ENCODE measurements around the gene WWOX. TPM values are rescaled to one million over a fixed set of nuclear protein-coding genes. Genes with fewer than 3 reads are reported as not detected.

The WWOX gene
- total RNA-seq, 1 experiment from 2014 or later, result 15.6 TPM

DNA sequence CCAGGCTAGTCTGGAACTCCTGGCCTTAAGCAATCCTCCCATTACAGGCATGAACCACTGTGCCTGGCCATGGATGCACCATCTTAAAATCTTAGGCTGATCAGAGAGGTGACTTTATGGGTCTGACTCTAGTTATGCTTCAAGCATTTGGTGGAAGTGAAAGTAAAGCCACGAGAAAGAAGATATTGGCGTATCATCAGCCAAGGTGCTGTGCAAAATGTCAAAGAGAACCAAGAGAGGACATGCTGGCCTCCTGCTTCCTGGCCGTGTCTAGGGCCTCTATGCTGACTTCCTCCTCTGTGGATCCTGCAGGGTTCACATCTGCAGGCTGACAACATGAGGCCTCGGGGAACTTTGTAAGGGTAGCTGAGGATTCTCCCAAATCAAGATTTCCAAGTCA is 1115.8 kb downstream of the WWOX start:
- no CpG with 5 or more reads among the region's 4 CpGs for WGBS (ENCODE audit: extremely low coverage, insufficient read length, low lambda C conversion rate)
- peaks cover 27 to 32% of the 10 kb centered on the region in 2 experiments for H3K4me1 Mint-ChIP-seq
- H3K23ac ChIP-seq (ENCODE audit: insufficient read length, low read depth, low read length), result no peak overlapping the region

More for the DNA sequence above, 1115.8 kb downstream of the WWOX start:
- Histone ChIP-seq H3K79me2 (ENCODE audit: insufficient read depth, low read length) (no peaks in the 10 kb centered on the region), H3K18ac (ENCODE audit: insufficient read length, low read depth, low read length) (no peak overlapping the region), H4K8ac (replicated peaks; ENCODE audit: insufficient read length, low read depth, low read length) (no peak overlapping the region), H2AK5ac (ENCODE audit: insufficient read length, low read length) (no peak overlapping the region), H3K14ac (ENCODE audit: insufficient read depth, low read length) (no peak overlapping the region), H3K27me3 (ENCODE audit: insufficient read depth, low read length) (no peaks in the 10 kb centered on the region), H3K4me2 (ENCODE audit: insufficient read depth, insufficient read length, low read length) (no peak overlapping the region), H3K9me3 (ENCODE audit: control insufficient read depth, low read depth, low read length) (no peaks in the 10 kb centered on the region), H4K91ac (ENCODE audit: insufficient read length, low read depth, low read length) (no peak overlapping the region), H3K79me1 (ENCODE audit: insufficient read depth, low read depth, low read length, poor library complexity, severe bottlenecking) (no peaks in the 10 kb centered on the region), H3T11ph (ENCODE audit: low read length) (no peak overlapping the region), H2BK12ac (ENCODE audit: insufficient read length, low read depth, low read length) (no peak overlapping the region), H3K4ac (ENCODE audit: low read depth, low read length) (no peak overlapping the region), H4K5ac (ENCODE audit: insufficient read length, low read depth, low read length) (no peak overlapping the region), H3K56ac (ENCODE audit: insufficient read length, low read depth, low read length) (no peak overlapping the region), H4K20me1 (ENCODE audit: control insufficient read depth, insufficient read depth, insufficient read length) (no peaks in the 10 kb centered on the region), H2AFZ (ENCODE audit: low read length) (no peak overlapping the region), H2BK15ac (ENCODE audit: low read depth, low read length) (no peak overlapping the region), H3K27ac (ENCODE audit: insufficient read length, low read depth, low read length) (no peak overlapping the region), H2BK5ac (ENCODE audit: insufficient read length, low read length) (no peak overlapping the region), H3K9ac (ENCODE audit: extremely low read depth, insufficient read length, low read length) (no peak overlapping the region), H2BK20ac (ENCODE audit: low read depth, low read length, poor library complexity, severe bottlenecking) (no peak overlapping the region), H2BK120ac (ENCODE audit: low read depth, low read length, poor library complexity, severe bottlenecking) (no peak overlapping the region), H3K23me2 (ENCODE audit: insufficient read length, low read depth, low read length, poor library complexity, severe bottlenecking) (no peaks in the 10 kb centered on the region), H3K4me1 (ENCODE audit: insufficient read depth, low read length) (peaks cover 4% of the 10 kb centered on the region; the same call in 1 of the 2 replicates)
- Mint-ChIP-seq H3K27me3 (ENCODE audit: low read depth) (no peaks in the 10 kb centered on the region), H3K36me3 (ENCODE audit: insufficient read depth in 1 of 3, low read depth in 3 of 3) (peaks cover 0 to 5% (median 4%) of the 10 kb centered on the region in 3 experiments; a peak in 5 of 7 replicates), H3K4me3 (no peak overlapping the region), H3K27ac (no peak overlapping the region), H3K9me3 (peaks cover 4% of the 10 kb centered on the region in 2 experiments; a peak in 3 of 5 replicates)
- TF ChIP-seq, protein P1, sequence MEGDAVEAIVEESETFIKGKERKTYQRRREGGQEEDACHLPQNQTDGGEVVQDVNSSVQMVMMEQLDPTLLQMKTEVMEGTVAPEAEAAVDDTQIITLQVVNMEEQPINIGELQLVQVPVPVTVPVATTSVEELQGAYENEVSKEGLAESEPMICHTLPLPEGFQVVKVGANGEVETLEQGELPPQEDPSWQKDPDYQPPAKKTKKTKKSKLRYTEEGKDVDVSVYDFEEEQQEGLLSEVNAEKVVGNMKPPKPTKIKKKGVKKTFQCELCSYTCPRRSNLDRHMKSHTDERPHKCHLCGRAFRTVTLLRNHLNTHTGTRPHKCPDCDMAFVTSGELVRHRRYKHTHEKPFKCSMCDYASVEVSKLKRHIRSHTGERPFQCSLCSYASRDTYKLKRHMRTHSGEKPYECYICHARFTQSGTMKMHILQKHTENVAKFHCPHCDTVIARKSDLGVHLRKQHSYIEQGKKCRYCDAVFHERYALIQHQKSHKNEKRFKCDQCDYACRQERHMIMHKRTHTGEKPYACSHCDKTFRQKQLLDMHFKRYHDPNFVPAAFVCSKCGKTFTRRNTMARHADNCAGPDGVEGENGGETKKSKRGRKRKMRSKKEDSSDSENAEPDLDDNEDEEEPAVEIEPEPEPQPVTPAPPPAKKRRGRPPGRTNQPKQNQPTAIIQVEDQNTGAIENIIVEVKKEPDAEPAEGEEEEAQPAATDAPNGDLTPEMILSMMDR (conservative IDR thresholded peaks at IDR 0.05), result no peak
- no peak for DNase-seq
